Ascending aorta (tissue), 2 donors: ENCODE results near the gene DLGAP4. TPM values are rescaled to one million over a fixed set of nuclear protein-coding genes. Genes with fewer than 3 reads are reported as not detected.

ENCODE experiments used
- DNase-seq, 2 donors: peaks; one replicate each; pipeline ENCODE4 v3.0.0-alpha.2; 2019; ENCODE audit warnings: low spot score in 2 of 2
- H3K27ac ChIP-seq, 2 donors: fragments of 200-600 bp; sonication (generic); one replicate each; pipeline ENCODE4 v1.5.1; 2016 to 2017; ENCODE audit warnings: mild to moderate bottlenecking in 1 of 2
- H3K27me3 ChIP-seq: fragments of 200-600 bp; sonication (generic); one replicate; pipeline ENCODE4 v1.5.1; 2017
- H3K36me3 ChIP-seq, 2 donors: fragments of 200-600 bp; sonication (generic); one replicate each; pipeline ENCODE4 v1.5.1; 2016
- H3K4me1 ChIP-seq, 2 donors: fragments of 200-600 bp; sonication (generic); one replicate each; pipeline ENCODE4 v1.5.1; 2016 to 2017; ENCODE audit warnings: mild to moderate bottlenecking in 1 of 2
- H3K4me3 ChIP-seq, 2 donors: fragments of 200-600 bp; sonication (generic); one replicate each; pipeline ENCODE4 v1.5.1; 2016 to 2017; ENCODE audit warnings: mild to moderate bottlenecking in 1 of 2
- H3K9me3 ChIP-seq, 2 donors: fragments of 200-600 bp; sonication (generic); one replicate each; pipeline ENCODE4 v1.5.1; 2016
- intact Hi-C: fragments of 100-400 bp; cut with DNase I; formaldehyde crosslinking; loops from one replicate; pipeline ENCODE4 v1.15.1; 2023
- total RNA-seq: library from RNA; depleted of rRNA; stranded (reverse); fragments of >200 nt; gene quantifications from one replicate; pipeline ENCODE4 v1.1.0, GENCODE V29; 2016
- TF ChIP-seq, protein P1 (sequence below), 3 experiments: fragments of 200-600 bp in 2 of 3; fragments of 450-650 bp in 1 of 3; sonication (generic) in 2 of 3; IDR thresholded peaks; one replicate each; pipeline ENCODE4 v1.5.1; 2016 to 2019; ENCODE audit warnings: antibody characterized with exemption in 3 of 3, mild to moderate bottlenecking in 1 of 3, moderate library complexity in 1 of 3

DLGAP4 gene
- total RNA-seq, 1 donor from 2014 or later: 98.2 TPM

DNA sequence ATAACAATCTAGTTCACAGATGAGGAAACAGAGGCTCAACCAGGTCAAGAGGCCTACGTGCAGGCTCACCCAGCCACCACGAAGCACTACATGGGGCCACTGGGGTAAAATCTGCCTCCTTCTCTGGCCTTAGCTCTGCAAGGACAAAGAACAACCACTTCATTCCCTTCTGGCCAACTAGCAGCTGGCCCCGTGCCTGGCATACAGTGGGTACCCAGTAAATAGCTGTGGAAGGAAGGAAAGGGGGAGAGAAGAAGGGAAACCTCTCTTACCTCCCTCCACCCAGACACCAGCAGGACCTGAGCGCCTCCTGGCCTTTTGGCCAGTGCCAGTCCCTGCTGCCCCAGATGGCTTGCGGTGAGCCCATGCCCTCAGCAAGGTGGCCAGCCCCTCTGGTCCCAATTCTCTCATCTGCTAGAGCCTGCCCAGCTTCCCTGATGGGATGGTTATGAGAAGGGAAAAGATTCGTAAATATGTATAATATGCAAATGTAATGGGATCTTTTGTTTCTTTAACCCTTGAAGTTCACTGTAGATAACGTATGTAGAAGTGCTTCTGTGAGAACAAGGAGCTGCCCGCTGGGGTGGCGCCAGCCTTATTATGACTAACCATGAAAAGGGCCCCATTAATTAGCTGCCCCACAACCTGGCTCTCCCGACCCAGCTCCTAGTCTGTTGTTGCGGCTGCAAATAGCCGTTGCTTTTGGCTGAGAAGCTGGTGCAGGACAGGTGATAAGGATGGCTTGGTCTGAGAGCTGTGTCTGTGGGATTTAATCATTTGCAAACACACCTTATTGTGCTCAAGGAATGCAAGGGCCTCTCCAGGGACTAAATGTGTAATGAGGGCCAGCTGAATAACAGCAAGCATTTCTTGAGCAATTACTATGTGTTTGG is 62.0 kb downstream of the DLGAP4 start:
- DNase-seq: no peak
- Histone ChIP-seq H3K4me1 (no peaks in the 10 kb centered on the region), H3K9me3 (no peaks in the 10 kb centered on the region), H3K36me3 (no peaks in the 10 kb centered on the region), H3K27me3 (no peaks in the 10 kb centered on the region), H3K4me3 (no peak overlapping the region), H3K27ac (no peak overlapping the region)
- intact Hi-C loops: no loop called here
- TF ChIP-seq, protein P1, sequence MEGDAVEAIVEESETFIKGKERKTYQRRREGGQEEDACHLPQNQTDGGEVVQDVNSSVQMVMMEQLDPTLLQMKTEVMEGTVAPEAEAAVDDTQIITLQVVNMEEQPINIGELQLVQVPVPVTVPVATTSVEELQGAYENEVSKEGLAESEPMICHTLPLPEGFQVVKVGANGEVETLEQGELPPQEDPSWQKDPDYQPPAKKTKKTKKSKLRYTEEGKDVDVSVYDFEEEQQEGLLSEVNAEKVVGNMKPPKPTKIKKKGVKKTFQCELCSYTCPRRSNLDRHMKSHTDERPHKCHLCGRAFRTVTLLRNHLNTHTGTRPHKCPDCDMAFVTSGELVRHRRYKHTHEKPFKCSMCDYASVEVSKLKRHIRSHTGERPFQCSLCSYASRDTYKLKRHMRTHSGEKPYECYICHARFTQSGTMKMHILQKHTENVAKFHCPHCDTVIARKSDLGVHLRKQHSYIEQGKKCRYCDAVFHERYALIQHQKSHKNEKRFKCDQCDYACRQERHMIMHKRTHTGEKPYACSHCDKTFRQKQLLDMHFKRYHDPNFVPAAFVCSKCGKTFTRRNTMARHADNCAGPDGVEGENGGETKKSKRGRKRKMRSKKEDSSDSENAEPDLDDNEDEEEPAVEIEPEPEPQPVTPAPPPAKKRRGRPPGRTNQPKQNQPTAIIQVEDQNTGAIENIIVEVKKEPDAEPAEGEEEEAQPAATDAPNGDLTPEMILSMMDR (IDR thresholded peaks at IDR 0.05): no peak

DNA sequence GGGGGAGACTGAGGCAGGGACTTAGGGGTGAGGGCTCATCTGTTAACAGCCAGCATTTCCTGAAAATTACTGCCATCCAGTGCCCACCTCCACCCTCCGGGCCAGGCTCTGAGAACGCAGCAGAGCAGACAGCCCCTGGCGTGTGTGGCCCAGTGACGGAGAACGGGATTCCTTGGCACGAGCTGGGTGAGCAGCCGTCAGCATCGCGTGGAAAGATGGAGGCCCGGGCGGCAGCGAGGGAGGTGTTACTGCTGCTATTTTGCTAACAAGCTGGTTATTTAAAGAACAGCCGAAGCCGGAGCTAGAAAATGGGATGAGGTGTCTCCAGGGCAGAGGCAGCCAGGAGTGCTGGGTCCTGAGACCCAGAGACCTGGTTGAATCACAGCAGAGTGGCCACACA is 62.7 kb downstream of the DLGAP4 start:
- H3K36me3 ChIP-seq: no peaks in the 10 kb centered on the region
- H3K4me1 ChIP-seq: no peaks in the 10 kb centered on the region
- no peak overlapping the region for H3K4me3 ChIP-seq
- no peak for DNase-seq
- intact Hi-C loops: no loop called here
- H3K9me3 ChIP-seq: no peaks in the 10 kb centered on the region
- TF ChIP-seq, protein P1 (IDR thresholded peaks at IDR 0.05): no peak
- H3K27ac ChIP-seq: no peak overlapping the region
- H3K27me3 ChIP-seq: no peaks in the 10 kb centered on the region

DNA sequence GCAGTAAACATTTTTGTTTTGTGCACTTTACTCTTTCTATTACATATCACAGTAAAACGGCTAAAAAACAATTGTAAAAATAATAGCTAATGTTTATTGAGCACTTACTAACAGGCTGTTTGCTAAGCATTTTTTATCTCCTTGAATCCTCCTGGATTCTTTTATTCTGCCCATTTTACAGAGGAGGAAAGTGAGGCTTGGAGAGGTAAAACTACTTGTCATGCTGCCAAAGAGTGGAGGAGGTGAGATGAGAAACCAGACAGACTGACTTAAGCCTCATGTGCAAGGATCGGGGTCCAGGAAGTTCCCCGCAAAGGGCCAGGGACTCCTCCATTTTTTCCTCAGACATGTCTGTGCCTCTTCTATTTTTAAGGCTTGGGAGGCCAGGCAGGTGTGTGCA is 63.6 kb downstream of the DLGAP4 start:
- H3K27ac ChIP-seq: no peak overlapping the region
- no peaks in the 10 kb centered on the region for H3K27me3 ChIP-seq
- H3K36me3 ChIP-seq: no peaks in the 10 kb centered on the region
- no peaks in the 10 kb centered on the region for H3K9me3 ChIP-seq
- intact Hi-C loops: no loop called here
- DNase-seq: no peak
- no peak overlapping the region for H3K4me3 ChIP-seq
- H3K4me1 ChIP-seq: no peaks in the 10 kb centered on the region
- TF ChIP-seq, protein P1 (IDR thresholded peaks at IDR 0.05): no peak

DNA sequence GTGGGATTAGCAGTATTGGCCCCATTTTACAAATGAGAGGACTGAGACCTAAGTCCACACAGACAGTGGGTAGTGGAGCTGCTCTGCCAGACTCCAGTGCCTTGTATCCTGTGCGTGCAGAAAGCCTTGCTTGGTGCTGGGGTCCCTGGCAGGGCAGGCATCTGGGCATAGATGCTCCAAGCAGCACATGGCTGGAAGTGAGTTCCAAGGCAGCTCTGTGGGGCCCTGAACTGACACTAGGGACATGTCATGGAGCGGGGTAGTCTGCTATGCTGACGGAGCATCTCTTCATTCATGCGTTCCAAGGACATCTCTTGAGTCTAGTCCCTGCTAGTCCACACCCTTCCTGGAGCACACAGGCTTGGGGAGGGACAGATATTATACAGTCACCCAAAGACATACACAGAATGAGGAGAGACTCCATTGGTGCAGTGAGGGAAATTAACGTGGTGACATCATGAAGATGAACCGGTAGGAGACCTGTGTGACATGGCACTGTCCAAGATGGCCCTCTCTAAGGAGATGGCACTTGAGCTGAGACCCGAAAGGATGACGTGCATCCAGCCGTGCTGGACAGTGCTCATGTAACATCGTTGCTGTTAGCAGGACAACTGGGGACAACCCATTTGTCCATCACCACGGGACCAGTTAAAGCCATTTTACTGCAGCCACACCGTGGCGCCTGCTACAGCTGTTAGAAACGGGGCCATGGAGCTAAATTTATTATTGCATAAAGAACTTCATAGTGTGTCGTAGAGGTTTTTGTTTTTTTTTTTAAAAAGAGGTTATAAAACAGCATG is 65.1 kb downstream of the DLGAP4 start:
- Histone ChIP-seq H3K27ac (no peak overlapping the region), H3K9me3 (no peaks in the 10 kb centered on the region), H3K27me3 (no peaks in the 10 kb centered on the region), H3K36me3 (no peaks in the 10 kb centered on the region), H3K4me1 (no peaks in the 10 kb centered on the region), H3K4me3 (no peak overlapping the region)
- intact Hi-C loops: no loop called here
- no peak for DNase-seq
- TF ChIP-seq, protein P1 (IDR thresholded peaks at IDR 0.05): no peak

DNA sequence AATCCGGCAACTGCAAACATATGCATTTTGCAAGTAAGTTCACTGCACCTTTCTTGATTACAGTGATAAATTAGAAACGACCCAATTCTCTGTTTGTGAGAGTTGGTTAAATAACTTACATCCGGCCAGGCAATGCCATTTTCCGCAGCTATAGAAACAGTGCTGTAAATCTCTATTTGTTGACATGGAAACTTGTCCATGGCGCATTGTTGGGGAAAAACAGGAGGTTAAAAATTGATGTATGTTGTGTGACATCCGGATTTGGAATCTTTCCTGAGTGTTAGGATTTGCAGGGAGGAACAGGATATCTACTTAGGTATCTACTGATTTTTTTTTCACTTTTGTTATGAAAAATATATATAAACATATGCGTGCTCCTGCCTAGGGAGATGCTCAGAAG is 66.5 kb downstream of the DLGAP4 start:
- TF ChIP-seq, protein P1 (IDR thresholded peaks at IDR 0.05): no peak
- Histone ChIP-seq H3K4me3 (no peak overlapping the region), H3K36me3 (no peaks in the 10 kb centered on the region), H3K27ac (no peak overlapping the region), H3K4me1 (no peaks in the 10 kb centered on the region), H3K27me3 (no peaks in the 10 kb centered on the region), H3K9me3 (no peaks in the 10 kb centered on the region)
- intact Hi-C loops: no loop called here
- no peak for DNase-seq
